Glomerular visceral epithelial cell (primary cell): ENCODE results near the gene ZNF221.
"Not testable (repeated sequence)": the region's sequence is repeated elsewhere in the genome, so short reads cannot be mapped to it uniquely, and the experiment has no call there.

Experiments used
- DNase-seq: peaks from one replicate; pipeline ENCODE4 v3.0.0-alpha.2; 2016; ENCODE audit errors: extremely low spot score

Gene ZNF221

GRCh38 chr19:43950834-43951645, at the start of gene ZNF221:
TSS of gene ZNF221 (plus strand) at chr19:43951228. CDS start at chr19:43962727, 11,499 bp downstream.
- peak; percentile 94 for DNase-seq

DNA sequence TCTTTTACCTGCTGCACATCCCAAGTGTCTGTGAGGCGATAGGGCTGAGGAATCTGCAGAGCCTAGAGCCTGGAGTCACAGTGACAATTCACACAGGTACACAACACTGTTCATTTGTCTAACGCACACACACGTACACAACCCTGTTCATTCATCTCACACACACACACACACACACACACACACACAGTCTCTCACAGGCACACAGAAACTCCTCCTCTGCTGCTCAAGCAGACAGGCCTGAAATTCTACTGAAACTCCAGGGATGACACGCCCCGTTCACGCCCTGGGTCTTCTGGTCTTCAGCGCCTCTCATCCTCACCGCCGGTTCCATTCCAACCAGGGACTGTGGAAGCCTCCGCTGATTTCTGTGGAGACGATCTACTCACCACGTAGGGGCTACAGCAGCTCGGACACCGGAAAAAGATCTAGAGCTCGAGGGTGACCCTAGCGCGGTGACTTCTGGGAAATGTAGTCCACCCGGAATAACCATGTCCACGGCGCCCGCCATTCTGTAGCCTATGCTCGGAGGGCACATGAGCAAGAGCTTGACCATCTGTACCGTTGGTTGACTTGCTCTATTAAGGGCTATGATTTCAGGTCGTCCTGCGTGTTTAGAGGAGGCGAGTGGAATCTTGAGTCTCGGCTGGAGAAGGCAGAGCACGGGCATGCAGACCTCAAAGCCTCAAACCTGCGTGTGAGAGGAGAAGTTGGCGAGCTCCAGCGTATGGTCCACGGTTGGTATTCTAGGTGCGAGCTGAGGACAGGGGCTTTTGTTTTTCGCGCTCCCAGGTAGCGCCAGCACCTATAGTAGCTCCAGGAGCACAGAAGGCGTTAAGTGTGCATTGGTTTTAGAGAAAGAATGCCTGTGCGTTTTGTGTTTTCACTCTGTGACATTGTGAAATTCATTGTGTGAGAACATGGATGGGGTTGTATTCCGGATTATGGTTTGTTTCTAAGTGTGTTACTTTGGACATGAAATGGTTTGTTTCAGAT, 49.3 kb upstream of the ZNF221 start:
- peak; percentile 53 for DNase-seq

DNA sequence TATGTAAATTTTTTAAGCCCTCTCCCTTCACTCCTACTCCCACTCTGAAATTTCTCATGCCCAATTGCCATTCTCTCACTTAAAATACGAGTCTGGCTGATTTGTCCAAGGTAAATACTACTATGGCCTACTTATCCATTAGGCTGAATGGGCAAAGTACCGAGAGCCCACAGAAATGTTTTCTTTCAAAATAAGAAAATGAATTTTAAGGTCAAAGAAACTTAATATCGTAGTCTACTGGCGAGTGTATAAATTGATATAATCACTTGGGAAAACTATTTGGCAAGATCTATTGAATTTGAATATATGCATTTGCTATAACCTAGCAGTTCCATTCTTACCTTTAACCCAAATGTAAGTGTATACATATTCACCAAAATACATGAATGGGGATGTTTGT, 48.6 kb upstream of the ZNF221 start:
- DNase-seq: no peak

- no peak for DNase-seq
These were observed 45.1 kb upstream of the ZNF221 start for GRCh38 chr19:43905897-43906296.

GRCh38 chr19:43906774-43907173, 44.3 kb upstream of the ZNF221 start:
- DNase-seq: no peak

DNA sequence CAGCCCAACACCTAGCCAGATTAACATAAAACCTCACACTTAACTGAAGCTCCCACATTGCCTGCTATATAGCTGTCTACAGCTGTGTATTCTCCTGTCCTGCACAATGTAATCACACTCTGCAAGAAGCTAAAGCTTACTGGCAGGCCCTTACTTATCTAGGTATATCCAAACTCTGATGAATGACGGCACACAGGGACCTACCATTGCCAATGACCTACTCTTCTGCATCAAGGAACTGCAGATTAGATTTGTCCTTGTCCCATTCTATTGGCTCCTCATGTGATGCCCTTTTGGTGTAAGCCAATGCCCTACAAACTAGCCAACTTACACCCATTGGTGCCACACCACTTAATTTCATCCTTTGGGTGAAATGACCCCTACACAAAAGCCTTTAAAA, 42.4 kb upstream of the ZNF221 start:
- no peak for DNase-seq

DNA sequence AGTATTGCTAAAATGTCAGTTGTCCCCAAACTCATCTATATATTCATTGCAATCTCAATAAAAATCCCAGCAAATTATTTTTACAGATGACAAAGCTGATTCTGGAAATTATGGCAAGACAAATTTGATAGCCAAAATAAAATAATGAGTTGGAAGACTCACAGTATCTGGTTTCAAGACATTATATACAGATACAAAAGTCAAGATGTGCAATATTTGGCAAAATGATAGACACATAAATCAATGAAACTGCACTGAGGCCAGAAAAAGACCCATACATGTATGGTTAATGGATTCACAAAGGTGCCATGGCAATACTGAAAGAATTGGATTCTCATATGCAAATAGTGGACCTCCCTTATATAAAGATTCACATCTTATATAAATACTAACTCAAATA, 40.1 kb upstream of the ZNF221 start:
- no peak for DNase-seq

GRCh38 chr19:43913383-43913782, 37.6 kb upstream of the ZNF221 start:
- no peak for DNase-seq

DNA sequence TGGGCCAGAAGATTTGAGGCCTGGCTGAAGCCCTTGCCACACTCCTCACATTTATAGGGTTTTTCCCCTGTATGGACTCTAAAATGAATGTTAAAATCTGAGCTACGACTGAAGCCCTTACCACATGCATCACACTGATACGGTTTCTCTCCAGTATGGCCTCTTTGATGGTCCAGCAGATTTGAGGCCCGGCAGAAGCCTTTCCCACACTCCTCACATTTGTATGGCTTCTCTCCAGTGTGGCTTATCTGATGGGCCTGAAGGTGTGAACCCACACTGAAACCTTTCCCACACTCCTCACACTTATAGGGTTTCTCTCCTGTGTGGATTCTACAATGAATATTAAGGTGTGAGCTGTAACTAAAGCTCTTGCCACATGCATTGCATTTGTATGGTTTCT, 37.0 kb upstream of the ZNF221 start:
- DNase-seq: no peak

GRCh38 chr19:43923875-43924274, 27.2 kb upstream of the ZNF221 start:
- DNase-seq: no peak

- no peak for DNase-seq
These were observed 22.2 kb upstream of the ZNF221 start for GRCh38 chr19:43928820-43929219.

- peak; percentile 11 for DNase-seq
These were observed 16.7 kb upstream of the ZNF221 start for GRCh38 chr19:43934055-43934984.

DNA sequence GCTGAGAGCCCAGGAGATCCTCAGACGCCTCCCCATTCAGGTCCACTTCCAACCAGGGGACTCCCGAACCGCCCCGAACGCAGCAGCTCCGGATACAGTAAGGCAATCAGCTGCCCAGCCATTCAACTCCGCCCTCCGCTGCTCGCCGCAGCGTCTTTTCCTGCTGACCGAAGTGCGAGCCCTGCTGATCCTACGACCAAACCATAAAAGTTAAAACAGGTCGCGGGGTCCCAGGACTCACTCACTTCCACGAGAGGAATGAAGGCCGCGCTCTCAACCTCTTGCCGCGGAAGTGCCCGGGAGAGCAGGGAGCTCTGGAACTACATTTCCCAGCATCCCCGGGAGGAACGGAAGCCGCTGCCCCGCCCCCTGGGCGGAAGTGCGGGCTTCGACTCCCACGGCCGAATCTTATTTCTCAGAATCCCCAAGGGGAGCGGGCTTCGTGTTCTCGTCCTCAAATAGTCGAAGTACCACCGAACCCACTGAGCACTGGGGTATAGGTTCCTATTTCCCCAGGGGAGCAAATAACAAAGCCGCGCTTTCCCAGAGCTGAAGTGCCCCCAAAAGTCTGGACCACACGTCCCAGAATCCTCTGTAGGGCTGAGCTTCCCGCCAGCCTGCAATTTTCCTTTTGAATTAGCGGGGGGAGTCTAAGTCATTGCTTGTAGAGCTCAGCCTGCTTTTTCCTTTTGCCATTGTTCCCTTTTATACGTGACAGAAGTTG, 15.9 kb upstream of the ZNF221 start, which contains the start of gene ZNF45:
ZNF45 (minus strand) TSS at position 298 of the 724 bp plus-strand sequence. CDS start 13,097 bp downstream, outside the sequence.
- DNase-seq: peak; percentile 89

- no peak for DNase-seq
These were observed 14.8 kb upstream of the ZNF221 start for GRCh38 chr19:43936188-43936587.

DNA sequence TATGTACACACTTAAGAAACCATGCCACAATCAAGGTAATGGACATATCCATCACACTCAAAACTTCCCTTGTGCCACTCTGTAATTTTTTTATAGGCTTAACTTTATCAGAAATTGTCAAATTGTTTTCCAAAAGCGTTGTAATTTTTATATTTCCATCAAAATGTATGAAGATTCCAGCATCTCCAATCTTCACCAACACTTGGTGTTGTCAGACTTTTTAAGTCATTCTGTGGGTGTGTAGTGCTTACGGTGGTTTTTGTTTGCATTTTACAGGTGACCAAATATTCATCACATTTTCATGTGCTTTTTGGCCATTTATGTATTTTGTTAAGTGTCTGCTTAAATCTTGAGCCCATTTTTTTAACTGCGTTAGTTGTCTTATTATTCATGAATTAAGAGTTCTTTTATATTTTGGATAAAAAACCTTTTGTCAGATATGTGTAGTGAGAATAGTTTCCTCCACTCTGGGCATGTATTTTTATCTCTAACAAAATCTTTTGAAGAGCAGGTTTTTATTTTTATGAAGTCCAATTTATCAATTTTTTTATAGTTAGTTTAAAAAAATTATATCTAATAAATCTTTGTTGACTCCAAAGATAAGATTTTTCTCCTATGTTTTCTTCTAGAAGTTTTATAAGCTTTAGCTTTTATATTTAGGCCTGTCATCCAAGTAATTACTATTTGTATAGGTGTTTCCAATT, 11.3 kb upstream of the ZNF221 start:
- no peak for DNase-seq

DNA sequence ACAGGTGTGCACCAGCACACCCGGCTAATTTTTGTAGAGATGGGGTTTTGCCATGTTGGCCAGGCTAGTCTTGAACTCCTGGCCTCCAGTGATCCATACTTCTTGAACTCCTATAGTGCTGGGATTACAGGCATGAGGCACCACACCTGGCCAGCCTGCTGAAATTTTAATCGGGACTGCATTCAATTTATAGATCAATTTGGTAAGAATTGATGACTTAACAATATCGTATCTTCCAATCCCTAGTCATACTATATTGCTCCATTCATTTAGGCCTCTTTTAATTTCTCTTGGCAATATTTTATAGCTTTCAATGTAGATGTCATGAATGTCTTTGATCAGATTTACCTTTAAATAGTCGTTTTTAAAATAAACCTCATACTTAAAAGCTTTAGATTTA, 10.3 kb upstream of the ZNF221 start:
- DNase-seq: no peak

GRCh38 chr19:43941209-43941608, 9.8 kb upstream of the ZNF221 start:
- no peak for DNase-seq

DNA sequence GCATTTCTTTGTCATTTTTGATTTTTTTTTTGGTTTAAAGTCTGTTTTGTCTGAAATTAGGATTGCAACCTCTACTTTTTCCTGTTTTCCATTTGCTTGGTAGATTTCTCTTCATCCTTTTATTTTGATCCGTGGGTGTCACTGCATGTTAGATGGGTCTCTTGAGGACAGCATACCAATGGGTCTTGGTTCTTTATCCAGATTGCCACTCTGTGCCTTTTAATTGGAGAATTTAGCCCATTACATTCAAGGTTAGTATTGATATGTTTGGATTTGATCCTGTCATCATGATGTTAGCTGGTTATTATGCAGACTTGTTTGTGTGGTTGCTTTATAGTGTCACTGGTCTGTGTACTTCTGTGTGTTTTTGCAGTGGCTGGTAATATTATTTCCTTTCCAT, 3.6 kb upstream of the ZNF221 start:
- not testable (repeated sequence) for DNase-seq

DNA sequence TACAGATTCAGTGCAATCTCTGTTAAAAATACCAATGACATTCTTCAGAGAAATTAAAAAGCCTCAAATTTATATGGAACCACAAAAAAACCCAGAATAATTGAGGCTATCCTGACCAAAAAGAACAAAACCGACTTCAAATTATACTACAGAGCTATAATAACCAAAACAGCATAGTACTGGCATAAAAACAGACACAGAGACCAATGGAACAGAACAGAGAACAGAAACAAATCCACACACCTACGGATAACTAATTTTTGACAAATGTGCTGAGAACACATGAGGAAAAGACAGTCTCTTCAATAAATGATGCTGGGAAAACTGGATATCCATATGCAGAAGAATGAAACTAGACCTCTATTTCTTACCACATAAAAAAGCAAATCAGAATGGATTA, 1.2 kb upstream of the ZNF221 start:
- not testable (repeated sequence) for DNase-seq

DNA sequence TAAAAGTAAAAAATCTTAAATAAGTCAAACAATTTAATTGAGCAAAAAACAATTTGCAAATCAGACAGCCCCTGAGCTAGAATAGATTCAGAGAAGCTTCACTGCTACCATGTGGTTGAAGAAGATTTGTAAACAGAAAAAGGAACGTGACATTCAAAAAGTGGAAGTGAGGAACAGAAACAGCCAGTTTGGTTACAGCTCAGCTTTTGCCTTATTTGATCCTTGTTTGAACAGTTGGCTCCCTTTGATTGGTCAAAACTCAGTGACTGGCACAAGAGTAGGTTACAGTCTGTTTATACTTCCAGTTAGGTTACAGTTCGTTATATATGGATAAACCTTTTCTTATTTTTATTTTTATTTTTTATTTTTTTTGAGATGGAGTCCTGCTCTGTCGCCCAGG, 5.8 kb downstream of the ZNF221 start:
- DNase-seq: no peak
